Stimulated activated CD8-positive, alpha-beta memory T cell treated with anti-CD3 and anti-CD28 coated beads, Interleukin-15, amount 100 ng/mL, for 24 hours (primary cell): ENCODE data around the gene FRMD4A.
"Not testable (repeated sequence)": the region's sequence is repeated elsewhere in the genome, so short reads cannot be mapped to it uniquely, and the experiment has no call there.

Source experiments
- DNase-seq: peaks from one replicate; pipeline ENCODE4 v3.0.0-alpha.2; 2020; ENCODE audit warnings: low read depth

FRMD4A gene

DNA sequence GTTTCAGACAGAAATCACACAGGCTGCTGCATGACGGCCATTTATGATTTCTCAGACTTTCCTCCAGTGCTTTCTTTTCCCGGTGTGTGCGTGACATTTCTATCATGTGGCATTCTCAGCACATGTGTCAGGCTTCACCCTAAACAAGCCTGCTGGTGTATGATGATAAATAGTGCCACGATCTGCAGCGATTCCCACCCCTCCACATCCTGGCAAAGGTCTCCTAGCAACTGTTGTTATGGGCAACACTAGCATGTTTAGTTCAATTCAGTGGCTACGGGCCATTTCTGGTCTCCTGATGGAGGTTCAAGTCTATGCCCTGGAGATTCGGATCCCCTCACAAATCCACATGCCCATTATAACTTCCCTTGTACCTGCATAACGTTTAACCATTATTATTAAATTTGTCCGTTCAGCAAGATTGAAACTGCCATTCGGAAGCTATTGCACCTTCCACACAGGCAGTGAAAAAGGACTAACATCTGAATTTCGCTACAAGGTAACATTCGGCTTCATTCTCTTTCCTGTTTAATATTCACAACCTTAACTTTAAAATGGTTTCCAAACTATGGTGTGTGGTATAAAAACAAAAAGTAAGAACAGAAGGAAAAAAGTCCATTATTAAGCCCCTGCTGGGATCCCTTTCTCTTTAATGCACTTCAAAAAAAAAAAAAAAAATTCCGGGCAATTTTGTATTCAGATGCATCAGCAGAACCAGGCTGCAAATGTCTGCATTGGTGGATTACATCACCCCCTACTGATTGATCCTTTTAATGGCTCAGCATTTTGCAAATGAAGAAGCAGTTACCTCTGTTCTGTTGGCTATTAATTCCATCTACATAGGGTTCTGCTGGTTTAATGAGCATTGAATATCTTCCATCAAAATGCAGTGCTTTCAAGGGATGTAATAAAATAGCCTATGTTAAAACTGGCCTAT is 90.2 kb downstream of the FRMD4A start:
- DNase-seq = no peak

DNA sequence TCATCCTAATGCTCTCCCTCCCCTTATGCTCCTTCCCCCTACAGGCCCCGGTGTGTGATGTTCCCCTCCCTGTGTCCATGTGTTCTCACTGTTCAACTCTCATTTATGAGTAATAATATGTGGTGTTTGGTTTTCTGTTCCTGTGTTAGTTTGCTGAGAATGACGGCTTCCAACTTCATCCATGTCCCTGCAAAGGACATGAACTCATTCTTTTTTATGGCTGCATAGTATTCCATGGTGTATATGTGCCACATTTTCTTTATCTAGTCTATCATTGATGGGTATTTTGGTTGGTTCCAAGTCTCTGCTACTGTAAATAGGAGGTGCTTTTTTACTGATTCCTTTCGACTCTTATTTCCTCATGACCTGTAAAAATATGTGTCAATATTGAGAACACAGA is 92.1 kb downstream of the FRMD4A start:
- not testable (repeated sequence) for DNase-seq

DNA sequence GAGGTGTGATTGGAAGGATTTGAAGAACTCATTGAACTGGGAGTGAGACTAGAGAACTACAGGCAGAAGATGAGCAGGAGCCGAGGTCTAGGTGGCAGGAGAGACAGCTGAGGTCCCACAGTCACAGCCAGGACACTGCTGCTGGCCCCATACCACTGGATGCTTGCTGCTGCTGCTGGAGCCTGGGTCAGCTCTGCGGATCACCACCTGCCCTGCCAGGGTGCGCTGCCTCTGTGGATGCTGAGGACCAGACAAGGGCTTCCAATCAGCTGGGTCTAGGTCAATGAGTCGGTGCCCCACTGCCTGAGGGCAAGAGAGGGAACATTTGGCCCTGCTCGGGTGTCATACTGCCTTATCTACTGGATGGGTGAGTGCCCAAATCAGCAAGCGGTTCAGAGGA is 94.4 kb downstream of the FRMD4A start:
- DNase-seq = no peak

DNA sequence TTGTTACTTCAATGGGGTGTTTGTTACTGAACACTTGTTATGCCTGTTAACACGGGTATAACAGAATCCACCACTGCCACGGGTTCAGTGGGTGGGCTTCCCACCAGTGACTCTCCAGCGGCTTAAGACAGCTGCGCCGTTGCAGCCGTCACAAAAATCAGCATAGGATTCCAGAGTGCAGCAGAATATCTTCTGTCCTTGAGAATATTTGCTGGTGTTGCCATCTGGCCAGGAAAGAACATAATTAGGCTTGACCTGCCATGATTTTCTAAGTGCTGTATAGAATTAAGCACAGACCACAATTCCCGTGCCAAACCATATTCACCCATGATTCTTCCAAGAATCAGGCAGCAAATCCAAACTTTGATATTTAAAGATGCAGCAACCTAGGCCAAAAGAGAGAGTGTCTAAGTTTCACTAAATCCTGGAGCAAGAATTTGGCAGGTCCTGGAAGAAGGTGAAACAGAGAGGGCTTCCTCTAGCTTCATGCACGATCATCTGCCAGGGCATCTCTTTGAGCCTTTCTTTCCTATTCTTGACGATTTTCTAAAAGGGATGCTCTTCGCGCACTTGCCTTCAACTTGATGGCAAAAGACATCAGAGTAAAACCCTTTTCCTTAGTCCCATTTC is 95.0 kb downstream of the FRMD4A start:
- no peak for DNase-seq

DNA sequence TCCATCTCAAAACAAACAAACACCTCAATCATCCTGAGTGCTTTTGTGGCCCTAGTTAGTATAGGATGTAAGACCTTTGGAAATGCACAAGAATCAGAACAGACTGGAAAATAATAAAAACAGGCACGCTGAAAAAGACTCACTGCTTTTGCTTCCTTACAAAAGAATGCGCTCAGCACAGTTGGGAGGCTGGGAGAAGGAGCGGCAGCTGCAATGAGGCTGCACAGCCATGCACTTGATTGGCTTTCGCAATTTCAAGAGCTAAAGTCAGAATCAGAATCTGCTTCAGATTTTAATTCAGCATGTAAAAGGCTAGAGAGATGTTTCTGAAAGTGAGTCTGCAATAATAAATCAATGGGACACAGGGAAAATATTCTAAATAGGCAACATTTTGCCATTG is 97.2 kb downstream of the FRMD4A start:
- DNase-seq = no peak

DNA sequence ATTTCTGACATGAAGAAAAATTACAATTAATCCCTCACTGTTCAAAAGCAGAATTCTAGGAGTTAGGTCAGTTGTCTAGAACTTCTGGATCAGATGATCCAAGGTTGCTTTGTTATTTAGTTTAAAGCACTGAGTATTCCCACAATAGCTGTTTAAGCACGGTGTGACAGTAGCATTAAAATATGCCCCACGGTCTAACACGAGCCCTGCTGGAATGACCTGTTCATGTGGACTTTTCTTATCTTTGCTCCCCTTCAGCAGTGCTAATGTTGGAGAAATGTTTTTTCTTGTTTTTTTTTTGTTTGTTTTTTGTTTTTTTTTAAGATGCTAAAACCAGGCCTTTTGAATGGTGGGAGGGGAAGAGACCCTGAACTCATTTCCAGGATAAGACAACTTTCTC is 101.9 kb downstream of the FRMD4A start:
- not testable (repeated sequence) for DNase-seq

DNA sequence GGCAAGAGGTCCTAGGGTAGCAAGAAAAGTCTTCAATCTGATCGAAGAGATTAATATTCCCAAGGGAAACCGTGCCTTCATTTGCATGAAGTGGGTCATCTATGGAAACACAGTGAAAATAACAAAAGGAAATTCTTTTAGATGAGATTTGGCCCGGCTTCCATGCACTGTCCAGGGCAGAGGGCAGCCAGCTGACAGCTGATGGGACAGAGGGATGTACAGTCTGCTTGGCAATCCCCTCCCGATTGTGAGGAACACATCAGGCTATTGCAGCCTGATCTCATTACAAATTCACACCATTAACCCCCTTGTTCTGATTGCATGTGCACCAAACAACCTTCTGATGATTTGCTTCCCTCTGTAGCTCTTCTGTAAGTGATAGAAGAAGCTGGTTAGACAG is 105.3 kb downstream of the FRMD4A start:
- DNase-seq = no peak

DNA sequence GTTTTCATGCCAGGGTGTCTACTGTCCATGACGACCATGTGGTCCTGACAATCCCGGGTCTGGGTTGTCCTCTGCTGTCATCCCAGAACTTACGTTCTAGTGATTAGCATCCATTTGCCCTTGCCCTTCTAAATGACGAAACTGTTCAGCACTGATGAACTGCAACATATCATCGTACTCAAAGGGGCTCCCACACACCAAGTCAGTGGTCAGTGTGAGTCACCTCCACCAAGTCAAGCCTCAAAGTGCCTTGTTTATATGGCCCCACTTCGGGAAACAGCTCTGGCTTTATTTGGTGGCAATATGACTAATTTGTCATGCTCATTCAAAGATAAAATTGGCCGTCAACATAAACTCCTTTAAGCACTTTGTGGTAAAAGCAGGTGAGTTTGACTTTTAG is 110.7 kb downstream of the FRMD4A start:
- no peak for DNase-seq

DNA sequence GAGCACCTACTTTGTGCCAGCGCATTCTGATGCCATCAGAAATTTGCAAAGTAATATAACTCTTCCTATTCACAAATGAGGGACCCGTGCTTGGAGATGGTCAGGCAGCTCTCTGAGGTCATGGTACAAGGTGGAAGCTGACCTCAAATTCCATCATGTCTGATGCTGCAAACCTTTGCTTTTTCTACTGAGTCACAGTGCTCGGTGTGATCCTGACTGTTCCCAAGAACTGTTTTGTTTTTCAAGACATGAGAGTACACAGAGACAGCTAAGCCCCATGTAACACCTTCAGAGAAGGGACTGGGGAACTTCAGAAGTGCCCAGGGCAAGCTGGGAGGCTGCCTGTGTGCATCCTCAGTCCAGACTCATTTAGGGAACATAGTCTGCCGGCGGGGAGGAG is 111.3 kb downstream of the FRMD4A start:
- no peak for DNase-seq

DNA sequence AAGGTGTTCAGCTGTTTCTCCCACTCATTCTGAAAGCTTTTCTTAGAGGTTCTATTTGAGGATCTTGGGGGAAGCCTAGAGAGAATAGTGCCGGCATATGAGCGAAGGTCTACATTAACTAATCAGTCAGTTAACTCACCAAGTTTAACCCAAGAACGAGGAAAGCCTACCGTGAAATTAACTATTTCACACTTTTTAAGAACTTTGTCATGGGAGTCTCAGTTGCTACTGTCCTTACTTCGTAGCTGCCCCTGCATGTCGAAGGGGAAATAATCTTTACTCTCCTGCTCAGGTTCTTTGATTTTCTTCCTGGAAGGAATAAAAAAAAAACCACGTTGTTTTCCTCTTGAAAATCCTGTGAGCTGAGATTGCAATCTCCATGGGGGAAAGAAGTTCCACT is 115.1 kb downstream of the FRMD4A start:
- DNase-seq = no peak

DNA sequence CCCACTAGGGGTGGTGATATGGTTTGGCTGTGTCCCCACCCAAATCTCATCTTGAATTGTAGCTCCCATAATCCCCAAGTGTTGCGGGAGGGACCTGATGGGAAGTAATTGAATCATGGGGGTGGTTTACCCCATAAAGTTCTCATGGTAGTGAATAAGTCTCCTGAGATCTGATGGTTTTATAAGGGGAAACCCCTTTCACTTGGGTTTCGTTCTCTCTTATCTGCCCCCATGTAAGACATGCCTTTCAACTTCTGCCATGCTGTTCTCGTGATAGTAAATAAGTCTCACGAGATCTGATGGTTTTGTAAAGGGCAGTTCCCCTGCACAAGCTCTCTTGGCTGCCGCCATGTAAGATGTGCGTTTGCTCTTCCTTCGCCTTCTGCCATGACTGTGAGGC is 117.0 kb downstream of the FRMD4A start:
- DNase-seq = not testable (repeated sequence)

DNA sequence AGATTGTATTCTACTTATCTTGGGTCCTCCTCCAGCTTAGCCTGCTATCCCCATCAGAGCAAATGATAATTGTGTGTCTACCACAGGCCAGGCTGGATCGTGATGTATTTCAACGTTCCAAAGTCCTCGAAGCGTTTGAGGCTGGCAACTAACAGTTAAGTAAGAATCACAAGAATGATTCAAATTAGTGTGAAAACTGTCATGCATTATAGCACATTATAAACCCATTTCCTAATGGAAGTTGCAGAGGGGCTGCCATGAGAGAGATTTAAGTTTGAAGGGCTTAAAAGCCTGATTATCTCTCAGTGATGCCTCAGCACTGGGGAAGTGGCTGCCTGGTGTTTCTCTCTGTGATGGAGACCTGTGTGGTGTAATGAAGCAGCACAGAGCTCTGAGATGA is 119.1 kb downstream of the FRMD4A start:
- DNase-seq = no peak

DNA sequence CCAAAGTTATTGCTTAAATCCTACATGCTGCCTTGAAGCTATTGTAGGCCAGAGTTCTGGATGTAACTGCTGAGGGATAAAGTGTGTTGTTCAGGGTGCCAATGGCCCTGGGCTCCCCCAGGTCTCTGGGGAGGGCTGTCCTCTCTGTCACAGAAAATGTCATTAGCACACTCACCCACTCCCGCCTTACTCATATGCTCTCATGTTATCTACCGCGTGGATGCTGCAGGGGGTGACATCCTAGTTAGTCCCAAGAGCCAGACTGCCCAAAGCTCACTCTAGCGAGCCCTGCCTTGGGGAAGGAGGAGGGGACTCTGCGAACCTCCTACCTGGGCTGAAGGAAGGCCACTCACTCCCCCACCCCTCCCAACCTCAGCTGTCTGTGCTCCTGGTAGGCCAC is 122.5 kb downstream of the FRMD4A start:
- DNase-seq = no peak

DNA sequence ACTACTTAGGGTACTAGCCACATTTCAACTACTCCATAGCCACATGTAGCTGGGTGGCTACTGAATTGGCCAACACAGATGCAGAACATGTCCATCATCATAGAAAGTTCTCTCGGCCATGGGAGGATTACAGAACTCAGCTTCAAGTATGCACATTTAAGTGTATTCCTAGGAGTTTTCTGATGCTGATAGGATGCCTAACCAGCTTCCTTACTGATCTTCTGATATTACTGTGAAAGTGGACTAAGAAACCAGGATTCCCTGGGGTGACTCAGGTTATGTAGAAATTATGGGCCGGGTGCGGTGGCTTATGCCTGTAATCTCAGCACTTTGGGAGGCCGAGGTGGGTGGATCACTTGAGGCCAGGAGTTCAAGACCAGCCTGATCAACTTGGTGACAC is 125.5 kb downstream of the FRMD4A start:
- no peak for DNase-seq

DNA sequence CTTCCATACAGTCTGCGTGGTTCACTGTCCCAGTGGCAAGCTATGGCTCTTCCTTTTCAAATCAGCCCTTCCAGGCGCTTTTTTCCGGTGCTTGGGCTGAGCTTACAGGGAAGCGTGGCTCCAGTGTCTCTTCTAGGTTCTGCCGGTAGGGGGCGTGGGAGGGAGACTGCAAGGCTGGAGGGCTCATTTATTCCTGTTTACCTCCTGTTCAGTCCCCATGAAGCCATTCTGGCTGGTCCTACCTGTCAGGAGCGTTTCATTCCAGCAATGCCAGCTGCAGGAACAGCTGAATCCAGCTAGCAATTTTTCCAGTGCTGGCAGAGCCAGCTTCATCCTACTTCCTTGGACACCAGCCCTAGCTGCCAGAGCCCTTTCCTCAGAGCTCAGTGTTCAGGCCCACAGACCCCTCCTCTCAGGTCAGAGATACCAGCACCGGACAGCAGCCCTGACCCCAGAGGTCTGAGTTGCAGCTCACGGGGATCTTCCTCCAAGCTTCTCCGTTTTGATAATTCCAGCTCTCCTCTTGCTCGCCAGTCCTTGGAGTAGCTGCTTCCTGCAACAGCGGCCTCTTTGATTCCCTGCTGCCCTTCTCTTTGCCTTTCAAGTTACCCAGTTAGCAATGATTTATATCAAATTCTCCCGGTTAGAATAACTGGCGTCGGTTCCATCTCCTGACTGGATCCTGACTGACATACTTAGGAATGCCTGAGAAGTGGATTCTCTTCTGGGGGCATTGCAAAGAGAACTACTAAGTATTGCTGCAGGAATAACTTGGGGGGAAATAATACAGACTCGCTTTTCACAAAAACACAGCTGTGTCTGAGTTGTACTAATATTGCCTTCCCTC is 129.8 kb downstream of the FRMD4A start:
- DNase-seq = no peak

DNA sequence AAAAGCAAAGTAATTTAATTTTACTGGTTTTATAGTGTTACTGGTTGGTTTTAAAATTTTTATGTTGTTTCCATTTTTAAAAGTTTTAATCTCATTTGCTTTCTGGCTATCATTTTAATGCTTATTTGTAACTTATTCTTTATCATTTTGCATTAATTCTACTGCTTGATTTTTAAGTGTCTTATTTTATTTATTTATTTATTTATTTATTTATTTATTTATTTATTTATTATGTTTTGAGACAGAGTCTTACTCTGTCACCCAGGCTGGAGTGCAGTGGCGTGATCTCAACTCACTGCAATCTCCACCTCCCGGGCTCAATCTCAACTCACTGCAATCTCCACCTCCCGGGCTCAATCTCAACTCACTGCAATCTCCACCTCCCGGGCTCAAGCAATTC is 131.6 kb downstream of the FRMD4A start:
- not testable (repeated sequence) for DNase-seq

DNA sequence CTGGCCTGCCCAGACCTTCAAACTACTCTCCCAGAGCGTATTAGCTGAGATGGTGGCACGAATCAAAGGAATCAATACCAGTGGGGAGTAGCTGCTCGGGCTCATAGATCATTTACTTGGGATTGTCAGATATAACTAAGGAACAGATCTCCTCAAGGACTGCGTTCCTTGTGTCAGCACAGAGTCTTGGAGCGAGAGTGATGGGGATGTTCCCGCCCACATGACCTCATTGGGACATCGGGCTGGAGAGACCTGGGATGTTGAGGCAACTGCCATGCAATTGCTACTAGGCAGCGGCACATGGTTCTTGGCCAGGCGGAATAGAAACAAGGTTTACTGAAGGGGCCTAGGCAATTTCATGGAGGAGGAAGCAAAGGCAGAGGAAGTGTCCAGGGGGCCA is 132.6 kb downstream of the FRMD4A start:
- DNase-seq = no peak

DNA sequence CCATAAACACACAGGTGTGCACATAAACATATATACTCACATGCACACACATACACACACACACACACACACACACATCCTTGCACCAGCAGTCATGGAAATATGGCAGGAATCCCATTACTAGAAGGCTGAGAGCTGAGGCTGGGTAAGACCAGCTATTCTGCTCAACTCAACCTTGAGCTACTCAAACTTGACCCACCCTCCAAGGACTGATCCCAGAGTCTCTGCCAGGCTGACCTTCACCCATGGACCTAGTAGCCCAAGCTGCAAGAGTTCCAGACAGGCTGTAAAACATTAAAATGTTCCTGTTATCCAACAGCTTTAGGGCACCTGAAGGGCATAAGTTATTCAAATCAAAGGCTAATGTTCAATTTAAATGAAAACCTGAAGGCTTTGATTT is 134.6 kb downstream of the FRMD4A start:
- no peak for DNase-seq

DNA sequence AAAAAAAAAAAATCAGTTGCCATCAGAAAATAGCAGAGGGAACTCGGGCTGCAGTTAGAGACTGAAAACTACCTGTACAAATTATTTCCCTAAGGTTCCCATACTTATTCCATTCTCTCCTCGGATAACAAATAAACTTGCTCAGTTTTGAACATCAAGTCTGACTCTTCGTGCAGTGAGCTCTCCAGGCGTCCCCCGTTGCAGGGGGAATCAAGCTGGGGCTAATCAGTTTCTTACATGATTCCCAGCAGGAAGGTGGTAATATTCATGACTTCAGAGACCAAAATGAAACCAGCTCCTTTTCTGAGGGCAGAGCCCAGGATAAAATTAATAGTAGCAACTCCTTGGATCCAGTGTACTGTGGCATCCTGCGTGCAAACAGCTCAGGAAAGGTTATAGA is 135.3 kb downstream of the FRMD4A start:
- no peak for DNase-seq

DNA sequence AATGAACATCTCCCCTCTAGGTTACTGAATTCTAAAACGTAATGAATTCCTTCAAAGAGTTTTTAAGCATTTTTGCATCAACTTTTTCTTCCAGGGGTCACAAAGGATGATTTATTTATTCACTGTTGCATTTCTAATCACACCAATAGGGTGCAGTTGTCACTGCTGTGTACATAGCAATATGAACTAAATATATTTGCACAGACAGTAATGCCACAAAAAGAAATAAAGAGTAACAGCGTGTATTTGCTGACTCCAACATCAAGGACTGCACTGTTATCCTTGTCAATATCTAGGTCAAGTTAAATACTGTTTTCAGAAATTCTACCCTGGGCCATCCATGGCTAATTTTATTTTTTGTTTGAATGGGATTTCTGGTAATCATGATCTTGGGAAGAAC is 138.0 kb downstream of the FRMD4A start:
- no peak for DNase-seq

DNA sequence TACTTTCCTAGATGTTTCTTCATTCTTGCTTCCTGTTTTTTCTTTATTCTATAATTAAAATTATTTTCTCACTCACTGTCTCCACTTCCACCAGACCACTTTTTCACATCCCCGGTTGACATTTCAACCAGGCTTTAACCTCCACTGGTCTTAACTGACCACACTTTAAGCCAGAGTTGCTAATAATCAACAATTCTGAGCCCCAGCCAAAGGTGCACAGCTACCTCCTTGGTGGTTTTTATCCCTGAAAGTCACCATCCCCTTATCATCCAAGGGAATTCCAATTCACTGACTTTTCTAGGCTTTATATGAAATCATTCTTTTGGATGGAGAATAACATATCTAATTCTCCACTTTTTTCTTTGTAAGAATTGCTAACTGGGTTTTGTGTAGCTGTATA is 138.9 kb downstream of the FRMD4A start:
- no peak for DNase-seq

DNA sequence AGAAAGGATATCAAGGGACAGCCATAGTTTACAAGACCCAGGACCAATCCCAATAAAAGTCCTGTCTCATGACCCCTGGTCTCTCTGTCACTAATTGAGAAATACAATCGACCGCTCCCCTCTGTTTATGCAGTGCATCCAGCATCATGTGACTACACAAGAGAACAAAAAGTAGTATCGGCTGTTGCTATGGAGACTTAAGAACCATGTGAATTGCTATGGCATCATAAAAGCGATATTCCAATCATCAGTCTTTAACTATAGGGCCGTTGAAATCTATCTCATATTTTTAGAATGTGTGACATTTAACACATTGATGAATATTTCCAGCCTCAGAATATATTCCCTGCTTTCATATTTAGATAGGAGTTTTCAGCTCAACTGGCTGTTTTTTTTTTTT is 139.3 kb downstream of the FRMD4A start:
- no peak for DNase-seq

DNA sequence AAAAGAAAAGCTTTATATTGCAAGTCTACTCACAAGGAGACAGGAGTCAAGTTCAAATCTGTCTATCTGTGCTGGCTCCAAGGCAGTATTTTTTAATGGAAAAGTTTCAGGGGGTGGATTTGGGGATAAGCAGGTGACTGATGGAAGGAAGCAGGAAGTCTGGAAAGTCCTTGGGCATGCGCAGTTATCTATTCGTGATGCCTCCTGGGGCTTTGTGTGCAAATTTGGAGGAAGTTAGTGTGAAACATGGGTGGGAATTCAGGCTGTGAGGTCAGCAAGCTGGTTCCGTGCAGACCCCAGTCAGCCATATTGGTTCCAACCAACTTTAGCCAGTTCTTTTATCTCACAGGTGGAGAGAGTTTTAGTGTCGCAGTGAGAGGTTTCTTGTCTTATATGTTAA is 140.0 kb downstream of the FRMD4A start:
- DNase-seq = no peak
